Sigmoid colon (tissue), 7 donors: ENCODE results near the gene SORBS1. TPM values are rescaled to one million over a fixed set of nuclear protein-coding genes. Genes with fewer than 3 reads are reported as not detected.
A peak's percentile ranks its signal among the peaks of the same experiment; 100 is the strongest.

Source experiments
- DNase-seq: peaks from one replicate; pipeline ENCODE4 v3.0.0-alpha.2; 2019
- H3K27ac ChIP-seq, 4 donors: fragments of 200-600 bp; sonication (generic); one replicate each; pipeline ENCODE4 v1.5.1; 2016 to 2019; ENCODE audit warnings: mild to moderate bottlenecking in 1 of 4
- H3K27me3 ChIP-seq, 3 donors: fragments of 200-600 bp; sonication (generic); one replicate each; pipeline ENCODE4 v1.5.1; 2019; ENCODE audit warnings: mild to moderate bottlenecking in 1 of 3
- H3K36me3 ChIP-seq, 4 donors: fragments of 200-600 bp; sonication (generic); one replicate each; pipeline ENCODE4 v1.5.1; 2016 to 2019
- H3K4me1 ChIP-seq, 4 donors: fragments of 200-600 bp; sonication (generic); one replicate each; pipeline ENCODE4 v1.5.1; 2017 to 2019
- H3K4me3 ChIP-seq, 4 donors: fragments of 200-600 bp; sonication (generic); one replicate each; pipeline ENCODE4 v1.5.1; 2017 to 2019; ENCODE audit warnings: mild to moderate bottlenecking in 2 of 4, moderate library complexity in 1 of 4
- H3K9me3 ChIP-seq, 4 donors: fragments of 200-600 bp in 3 of 4; sonication (generic) in 3 of 4; one replicate each; pipeline versions ENCODE4 v1.5.1 to v1.6.1; 2013 to 2019
- CTCF ChIP-seq, 4 experiments: fragments of 450-650 bp in 3 of 4; fragments of 200-600 bp in 1 of 4; IDR thresholded peaks; one replicate each; pipeline ENCODE4 v1.5.1; 2016 to 2019; ENCODE audit warnings: antibody characterized with exemption in 4 of 4, mild to moderate bottlenecking in 3 of 4, moderate library complexity in 2 of 4
- EP300 ChIP-seq, 4 donors: sonication (generic); formaldehyde crosslinking; IDR thresholded peaks; one replicate each; pipeline ENCODE4 v1.6.1; 2017; ENCODE audit warnings: antibody characterized with exemption in 4 of 4
- POLR2A ChIP-seq, 2 donors: fragments of 450-650 bp; IDR thresholded peaks; one replicate each; pipeline ENCODE4 v1.6.1; 2016; ENCODE audit warnings: antibody characterized with exemption in 2 of 2, mild to moderate bottlenecking in 2 of 2, moderate library complexity in 2 of 2
- POLR2AphosphoS5 ChIP-seq, 4 donors: sonication (generic); formaldehyde crosslinking; IDR thresholded peaks; one replicate each; pipeline ENCODE4 v1.6.1; 2017; ENCODE audit warnings: antibody characterized with exemption in 4 of 4
- WGBS, 2 donors: extraction: QIAGEN DNeasy Blood & Tissue Kit; methylation state at CpG; one replicate each; pipeline ENCODE4 v1.1.7; 2013; 5-methylcytosine and 5-hydroxymethylcytosine counted together
- intact Hi-C: fragments of 100-400 bp; cut with DNase I; formaldehyde crosslinking; loops from one replicate; pipeline ENCODE4 v1.15.1; 2023
- polyA plus RNA-seq, 3 donors: library from polyadenylated mRNA; stranded (reverse); fragments of 200-250 nt; gene quantifications; one replicate each; pipeline ENCODE4 v1.2.3, GENCODE V29; 2013
- total RNA-seq, 4 donors: library from RNA; depleted of rRNA; stranded (reverse); fragments of >200 nt; gene quantifications; one replicate each; pipeline ENCODE4 v1.1.0, GENCODE V29; 2016
- donor health status: healthy with polysubstance abuse.
- donor health status: Bipolar disorder and iron deficiency.
- donor health status: healthy.

SORBS1 gene
- total and polyA plus RNA-seq, 7 donors: 8.1 to 1,403 (median 664) TPM

DNA sequence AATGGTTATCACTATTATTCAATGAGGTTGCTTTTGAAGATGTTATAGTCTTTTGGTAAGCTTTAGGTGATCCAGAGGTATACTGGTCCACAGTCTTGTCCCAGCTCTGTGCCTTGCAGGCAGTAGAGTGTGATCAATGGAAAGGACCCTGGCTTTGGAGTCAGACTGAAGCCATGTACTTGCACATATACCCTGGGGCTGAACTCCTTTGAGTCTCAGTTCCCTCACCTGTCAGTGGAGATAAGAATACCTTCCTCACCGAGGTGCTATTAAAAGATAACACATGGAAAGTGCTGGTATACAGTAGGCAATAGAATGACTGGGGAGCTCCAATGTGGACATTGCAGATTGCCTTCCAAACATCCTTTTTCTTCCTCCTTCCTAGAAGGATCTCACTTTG is 254.3 kb downstream of the SORBS1 start:
- peaks cover 0 to 39% (median 24%) of the 10 kb centered on the region in 4 donors for H3K4me1 ChIP-seq
- intact Hi-C loops: no loop called here
- H3K4me3 ChIP-seq: no peak overlapping the region
- peak overlapping the region in 1 of 4 donors; percentile 80 for H3K27ac ChIP-seq
- WGBS, 2 donors: 10 to 70% methylated on average over 1 of the region's 1 CpG
- no peaks in the 10 kb centered on the region for H3K36me3 ChIP-seq
- TF ChIP-seq POLR2AphosphoS5 (IDR thresholded peaks at IDR 0.05) (peak in 1 of 4 donors; percentile 41), EP300 (IDR thresholded peaks at IDR 0.05) (no peak)
- DNase-seq: no peak
- no peaks in the 10 kb centered on the region for H3K9me3 ChIP-seq
- no peaks in the 10 kb centered on the region for H3K27me3 ChIP-seq

DNA sequence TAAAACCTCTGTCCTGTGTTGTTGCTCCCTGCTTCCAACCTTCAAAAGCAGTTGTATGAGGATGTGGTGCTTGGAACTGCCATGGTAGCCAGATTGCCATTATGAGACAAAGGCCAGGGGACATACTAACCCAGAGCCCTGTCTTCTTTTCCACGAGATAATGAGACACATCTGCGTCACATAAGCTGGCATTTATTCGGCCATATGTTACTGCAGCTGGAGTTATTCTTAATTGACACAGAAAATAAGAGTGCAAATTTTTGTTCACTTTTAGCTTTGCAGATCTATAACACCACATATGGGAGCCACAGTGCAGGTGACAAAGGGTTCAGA is 254.9 kb downstream of the SORBS1 start:
- no peak for TF ChIP-seq POLR2AphosphoS5 (IDR thresholded peaks at IDR 0.05)
- H3K9me3 ChIP-seq: no peaks in the 10 kb centered on the region
- H3K27me3 ChIP-seq: no peaks in the 10 kb centered on the region
- no peak overlapping the region for H3K27ac ChIP-seq
- WGBS, 2 donors: 85 to 88% methylated on average over 3 of the region's 3 CpGs
- intact Hi-C loops: no loop called here
- H3K4me3 ChIP-seq: no peak overlapping the region
- H3K4me1 ChIP-seq: peaks cover 0 to 33% (median 20%) of the 10 kb centered on the region in 4 donors
- no peak for DNase-seq
- no peaks in the 10 kb centered on the region for H3K36me3 ChIP-seq

DNA sequence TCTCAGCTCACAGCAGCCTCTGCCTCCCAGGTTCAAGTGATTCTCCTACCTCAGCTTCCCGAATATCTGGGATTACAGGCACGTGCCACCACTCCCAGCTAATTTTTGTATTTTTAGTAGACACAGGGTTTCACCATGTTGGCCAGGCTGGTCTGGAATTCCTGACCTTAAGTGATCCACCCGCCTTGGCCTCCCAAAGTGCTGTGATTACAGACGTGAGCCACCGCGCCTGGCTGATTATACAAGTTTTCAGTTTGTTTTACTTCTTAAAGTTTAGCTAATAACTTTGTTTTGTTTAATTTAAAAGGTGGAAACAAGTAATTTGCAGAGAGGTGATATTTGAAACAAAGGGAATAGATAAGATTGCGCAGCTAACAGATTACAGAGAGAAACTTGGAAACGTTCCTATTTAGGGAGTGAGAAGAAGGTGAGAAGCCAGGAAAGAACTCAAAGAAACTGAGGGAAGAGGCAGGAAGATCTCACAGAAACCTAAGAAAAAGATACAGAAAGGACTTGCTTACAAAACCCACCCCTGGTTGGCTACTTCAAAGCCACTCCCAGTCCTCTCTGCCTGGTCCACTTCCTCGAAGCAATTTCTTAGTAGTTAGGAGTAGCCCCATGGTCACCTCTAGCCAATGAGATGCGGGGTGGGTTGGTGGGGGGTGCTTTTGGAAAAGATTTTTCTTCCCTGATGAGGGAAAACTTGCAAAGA is 255.4 kb downstream of the SORBS1 start:
- Histone ChIP-seq H3K4me1 (peaks cover 0 to 28% (median 17%) of the 10 kb centered on the region in 4 donors), H3K4me3 (no peak overlapping the region), H3K9me3 (no peaks in the 10 kb centered on the region), H3K27ac (no peak overlapping the region), H3K27me3 (no peaks in the 10 kb centered on the region), H3K36me3 (no peaks in the 10 kb centered on the region)
- no peak for DNase-seq
- TF ChIP-seq EP300 (IDR thresholded peaks at IDR 0.05): no peak
- TF ChIP-seq POLR2A (IDR thresholded peaks at IDR 0.05): no peak
- no peak for TF ChIP-seq CTCF (IDR thresholded peaks at IDR 0.05)
- TF ChIP-seq POLR2AphosphoS5 (IDR thresholded peaks at IDR 0.05): no peak
- intact Hi-C loops: no loop called here
- WGBS, 2 donors: 20 to 66% methylated on average over 10 of the region's 10 CpGs

DNA sequence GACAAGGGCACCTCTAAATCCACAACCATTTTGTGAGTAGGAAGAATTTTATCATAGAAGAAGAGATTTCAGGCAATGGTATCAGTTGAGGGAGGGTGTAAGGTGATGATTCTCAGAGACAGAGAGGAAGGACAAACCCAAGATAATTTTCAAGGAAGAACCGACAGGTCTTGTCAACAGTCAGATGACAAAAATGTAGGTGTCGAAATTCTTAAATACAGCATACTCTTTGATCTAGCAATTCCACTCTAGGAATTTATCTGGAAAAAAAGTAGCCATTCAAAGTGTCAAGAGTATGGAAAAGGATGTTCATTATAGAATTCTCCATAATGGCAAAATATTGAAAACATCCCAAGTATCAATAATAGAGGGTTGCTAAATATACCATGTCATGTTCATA is 256.2 kb downstream of the SORBS1 start:
- Histone ChIP-seq H3K27me3 (no peaks in the 10 kb centered on the region), H3K9me3 (no peaks in the 10 kb centered on the region), H3K36me3 (no peaks in the 10 kb centered on the region), H3K27ac (no peak overlapping the region), H3K4me1 (peaks cover 0 to 20% (median 10%) of the 10 kb centered on the region in 4 donors), H3K4me3 (no peak overlapping the region)
- TF ChIP-seq POLR2AphosphoS5 (IDR thresholded peaks at IDR 0.05) (no peak), POLR2A (IDR thresholded peaks at IDR 0.05) (no peak), CTCF (IDR thresholded peaks at IDR 0.05) (no peak), EP300 (IDR thresholded peaks at IDR 0.05) (no peak)
- no peak for DNase-seq
- 82 to 90% methylated on average over 2 of the region's 2 CpGs for WGBS, 2 donors
- intact Hi-C loops: no loop called here

- no peaks in the 10 kb centered on the region for H3K9me3 ChIP-seq
- DNase-seq: no peak
- no peaks in the 10 kb centered on the region for H3K27me3 ChIP-seq
- H3K4me1 ChIP-seq: peaks cover 0 to 16% (median 5%) of the 10 kb centered on the region in 4 donors
- H3K4me3 ChIP-seq: no peak overlapping the region
- no peak overlapping the region for H3K27ac ChIP-seq
- TF ChIP-seq EP300 (IDR thresholded peaks at IDR 0.05) (no peak), POLR2A (IDR thresholded peaks at IDR 0.05) (no peak), CTCF (IDR thresholded peaks at IDR 0.05) (no peak), POLR2AphosphoS5 (IDR thresholded peaks at IDR 0.05) (no peak)
- intact Hi-C loops: no loop called here
- no peaks in the 10 kb centered on the region for H3K36me3 ChIP-seq
- 25 to 70% methylated on average over 4 of the region's 4 CpGs for WGBS, 2 donors
These were observed 256.7 kb downstream of the SORBS1 start for GRCh38 chr10:95304463-95304862.

GRCh38 chr10:95303950-95304349 is 257.2 kb downstream of the SORBS1 start:
- no peak for TF ChIP-seq CTCF (IDR thresholded peaks at IDR 0.05)
- intact Hi-C loops: no loop called here
- Histone ChIP-seq H3K27me3 (no peaks in the 10 kb centered on the region), H3K36me3 (no peaks in the 10 kb centered on the region), H3K9me3 (no peaks in the 10 kb centered on the region), H3K27ac (no peak overlapping the region), H3K4me3 (no peak overlapping the region), H3K4me1 (peaks cover 0 to 11% (median under 1%) of the 10 kb centered on the region in 4 donors)
- no peak for DNase-seq
- 93 to 95% methylated on average over 1 of the region's 1 CpG for WGBS, 2 donors
